NCI-H1092 treated with DMSO at 0.1 percent for 48 hours (cell line): ENCODE results near the gene PROSER2.

ENCODE experiments used
- DNase-seq: peaks from one replicate; lab custom pipeline; 2025; lab: John Stamatoyannopoulos, UW

Gene PROSER2

DNA sequence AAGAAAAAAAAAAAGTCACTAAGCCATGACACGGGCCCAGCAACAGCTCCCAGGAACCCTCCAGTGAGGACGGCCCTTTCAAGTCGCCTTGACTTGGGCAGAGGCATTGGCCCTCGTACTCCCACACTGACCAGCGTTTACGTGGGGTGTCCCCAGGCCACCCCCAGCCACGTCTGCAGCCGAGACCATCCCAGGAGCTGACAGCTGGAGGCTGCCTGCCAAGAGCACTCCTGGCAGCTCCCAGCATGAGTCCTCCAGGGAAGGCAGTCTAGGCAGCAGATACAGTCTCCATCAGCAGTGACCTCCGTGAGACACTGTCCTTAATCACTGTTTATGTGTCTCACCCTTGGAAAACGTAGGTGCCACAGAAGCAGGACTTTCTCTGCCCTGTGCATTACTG is 86.5 kb downstream of the PROSER2 start:
- no peak for DNase-seq

DNA sequence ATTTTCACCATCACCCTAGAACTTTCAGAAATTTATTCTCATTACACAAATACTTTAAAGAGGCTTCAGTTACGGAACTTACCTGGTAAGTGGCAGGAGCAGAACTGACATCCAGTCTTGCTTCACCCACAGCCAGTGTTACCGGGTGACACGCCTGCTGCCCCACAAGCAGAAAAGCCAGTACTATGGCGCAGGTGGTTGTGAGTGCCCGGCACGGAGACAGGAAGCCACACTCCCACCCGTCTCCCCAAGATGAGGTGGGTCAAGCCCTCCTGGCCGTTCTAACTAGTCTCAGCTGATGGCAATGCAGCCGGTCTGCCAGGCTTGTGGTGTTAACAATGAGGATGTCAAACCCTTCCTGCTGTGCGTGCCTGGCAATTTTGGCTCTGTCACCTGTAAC is 86.9 kb downstream of the PROSER2 start:
- no peak for DNase-seq

DNA sequence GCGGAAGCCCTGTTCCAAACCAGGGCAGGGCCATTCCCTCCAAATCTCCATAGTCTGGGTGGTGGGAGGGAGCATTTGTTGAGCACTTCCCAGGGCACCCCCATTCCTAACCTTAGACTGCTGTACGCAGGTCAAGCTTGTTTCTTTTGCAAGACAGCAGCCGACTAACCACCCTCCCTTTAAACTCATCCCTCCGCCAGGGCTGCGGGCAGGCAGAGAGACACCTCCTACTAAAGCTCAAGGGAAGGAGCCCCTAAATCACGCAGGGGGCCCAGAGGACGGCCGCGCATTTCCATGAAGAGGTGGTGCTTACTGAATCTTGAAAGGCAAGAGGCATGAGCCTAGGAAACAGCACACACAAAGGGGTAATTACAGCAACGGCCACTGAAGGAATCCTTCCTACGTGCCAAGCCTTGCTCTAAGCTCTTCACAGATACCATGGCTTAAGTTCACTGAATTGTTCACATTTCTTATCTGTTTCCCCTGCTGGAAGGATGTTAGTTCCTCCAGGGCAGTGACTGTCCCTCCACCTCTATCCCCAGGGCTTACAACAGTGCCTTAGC is 90.0 kb downstream of the PROSER2 start:
- DNase-seq: no peak

DNA sequence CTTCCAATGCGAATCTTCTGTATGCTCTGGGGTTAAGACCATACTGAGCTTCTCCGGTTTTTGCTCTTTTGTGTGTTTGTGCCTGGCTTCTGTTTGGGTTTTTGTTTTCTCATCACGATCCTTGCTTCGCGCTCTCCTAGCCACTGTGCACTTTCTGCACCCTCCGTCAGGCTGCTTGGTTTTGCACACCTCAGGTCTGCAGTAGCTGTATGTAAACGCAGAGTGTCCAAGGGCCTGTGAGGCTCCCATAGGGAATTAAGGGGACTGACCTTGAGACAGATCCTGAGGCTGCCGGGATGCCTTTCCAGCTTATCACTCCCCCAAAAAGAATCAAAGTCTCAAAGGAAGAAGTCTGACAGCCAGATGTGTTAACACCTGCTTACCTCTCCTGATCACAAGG is 95.2 kb downstream of the PROSER2 start:
- DNase-seq: no peak

DNA sequence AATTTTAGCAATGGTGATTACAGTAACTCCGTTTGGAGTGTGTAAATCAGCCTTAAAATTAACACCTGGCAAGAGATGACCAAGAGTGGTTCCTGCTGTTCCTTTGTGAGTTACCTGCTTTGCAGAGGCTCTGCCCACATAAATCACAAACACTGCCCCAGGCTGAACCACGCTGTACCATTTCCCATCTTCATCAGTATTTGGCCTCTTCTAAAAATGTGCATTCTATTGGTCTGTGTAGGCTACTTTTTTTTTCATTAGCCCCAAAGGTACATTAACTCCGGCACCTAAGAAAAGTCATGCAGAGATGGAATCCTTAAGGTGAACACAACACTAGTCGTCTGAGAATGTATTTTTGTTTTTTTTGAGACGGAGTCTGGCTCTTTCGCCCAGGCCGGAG is 96.1 kb downstream of the PROSER2 start:
- DNase-seq: no peak
